Esophagus muscularis mucosa (tissue), 4 donors: Measurements from ENCODE around the gene AGBL1. TPM values are rescaled to one million over a fixed set of nuclear protein-coding genes. Genes with fewer than 3 reads are reported as not detected.

Source experiments
- DNase-seq: peaks from one replicate; pipeline ENCODE4 v3.0.0-alpha.2; 2017; ENCODE audit errors: extremely low spot score
- H3K27ac ChIP-seq, 4 donors: fragments of 200-600 bp; sonication (generic); replicated peaks in 1 of 4; 1 replicate in 3 of 4; 2 replicates in 1 of 4; pipeline ENCODE4 v1.5.1; 2016 to 2019; ENCODE audit warnings: mild to moderate bottlenecking in 1 of 4
- H3K27me3 ChIP-seq, 4 donors: fragments of 200-600 bp; sonication (generic); one replicate each; pipeline versions ENCODE4 v1.5.1 to v1.6.0; 2016 to 2019
- H3K36me3 ChIP-seq, 4 donors: fragments of 200-600 bp; sonication (generic); one replicate each; pipeline ENCODE4 v1.5.1; 2016 to 2019
- H3K4me1 ChIP-seq, 4 donors: fragments of 200-600 bp; sonication (generic); one replicate each; pipeline ENCODE4 v1.5.1; 2016 to 2019
- H3K4me3 ChIP-seq, 4 donors: fragments of 200-600 bp; sonication (generic); 1 replicate in 2 of 4; 2 replicates in 2 of 4; pipeline ENCODE4 v1.5.1; 2016 to 2019; ENCODE audit warnings: mild to moderate bottlenecking in 4 of 4, moderate library complexity in 1 of 4
- H3K9me3 ChIP-seq, 4 donors: fragments of 200-600 bp; sonication (generic); 1 replicate in 3 of 4; 2 replicates in 1 of 4; pipeline ENCODE4 v1.5.1; 2016 to 2019
- CTCF ChIP-seq, 3 experiments: fragments of 200-600 bp in 2 of 3; fragments of 450-650 bp in 1 of 3; sonication (generic) in 2 of 3; IDR thresholded peaks; one replicate each; pipeline ENCODE4 v1.5.1; 2017 to 2019; ENCODE audit warnings: antibody characterized with exemption in 3 of 3, mild to moderate bottlenecking in 2 of 3, moderate library complexity in 1 of 3
- EP300 ChIP-seq: sonication (generic); formaldehyde crosslinking; IDR thresholded peaks from one replicate; pipeline ENCODE4 v1.6.1; 2017; ENCODE audit warnings: antibody characterized with exemption
- POLR2A ChIP-seq: fragments of 450-650 bp; IDR thresholded peaks from one replicate; pipeline ENCODE4 v1.6.1; 2017; ENCODE audit warnings: antibody characterized with exemption, moderate library complexity, mild to moderate bottlenecking, low read depth
- POLR2AphosphoS5 ChIP-seq, 2 donors: sonication (generic); formaldehyde crosslinking; IDR thresholded peaks; one replicate each; pipeline ENCODE4 v1.6.1; 2017; ENCODE audit warnings: antibody characterized with exemption in 2 of 2
- WGBS: methylation state at CpG from one replicate; pipeline ENCODE4 v1.1.5; 2018; 5-methylcytosine and 5-hydroxymethylcytosine counted together
- intact Hi-C: fragments of 100-400 bp; cut with DNase I; formaldehyde crosslinking; loops from one replicate; pipeline ENCODE4 v1.15.1; 2023
- total RNA-seq, 4 donors: library from RNA; depleted of rRNA; stranded (reverse); fragments of >200 nt; gene quantifications; one replicate each; pipeline versions ENCODE4 v1.1.0 to v1.2.1, GENCODE V29; 2016

Gene AGBL1
- total RNA-seq, 4 donors from 2014 or later, result 0.06 TPM; not detected in 3

GRCh38 chr15:86247249-86247955 lies 167.7 kb downstream of the AGBL1 start:
- no peak for TF ChIP-seq POLR2A
- TF ChIP-seq EP300, result no peak
- no peak for TF ChIP-seq POLR2AphosphoS5 (IDR thresholded peaks at IDR 0.05)
- no peak for TF ChIP-seq CTCF (IDR thresholded peaks at IDR 0.05)
- intact Hi-C loops, result no loop called here
- no peak for DNase-seq
- Histone ChIP-seq H3K36me3 (no peaks in the 10 kb centered on the region), H3K9me3 (no peaks in the 10 kb centered on the region), H3K4me1 (no peaks in the 10 kb centered on the region), H3K27ac (no peak overlapping the region), H3K27me3 (no peaks in the 10 kb centered on the region), H3K4me3 (no peak overlapping the region)
- 83% methylated on average over 9 of the region's 15 CpGs for WGBS

- no peak overlapping the region for H3K27ac ChIP-seq
- no peaks in the 10 kb centered on the region for H3K9me3 ChIP-seq
- no peaks in the 10 kb centered on the region for H3K36me3 ChIP-seq
- no peak overlapping the region for H3K4me3 ChIP-seq
- TF ChIP-seq POLR2AphosphoS5 (IDR thresholded peaks at IDR 0.05), result no peak
- TF ChIP-seq EP300, result no peak
- no peak for TF ChIP-seq CTCF (IDR thresholded peaks at IDR 0.05)
- no peak for TF ChIP-seq POLR2A
- H3K4me1 ChIP-seq, result no peaks in the 10 kb centered on the region
- DNase-seq, result no peak
- 94% methylated on average over 2 of the region's 2 CpGs for WGBS
- H3K27me3 ChIP-seq, result peaks cover 0 to 5% (median 0%) of the 10 kb centered on the region in 4 donors
- intact Hi-C loops, result no loop called here
These were observed 175.6 kb downstream of the AGBL1 start for GRCh38 chr15:86255247-86255646.

- H3K4me1 ChIP-seq, result no peaks in the 10 kb centered on the region
- 84% methylated on average over 6 of the region's 6 CpGs for WGBS
- intact Hi-C loops, result no loop called here
- no peak overlapping the region for H3K4me3 ChIP-seq
- TF ChIP-seq CTCF (IDR thresholded peaks at IDR 0.05), result no peak
- no peak for TF ChIP-seq POLR2AphosphoS5 (IDR thresholded peaks at IDR 0.05)
- no peak for TF ChIP-seq EP300
- no peak for TF ChIP-seq POLR2A
- DNase-seq, result no peak
- H3K36me3 ChIP-seq, result no peaks in the 10 kb centered on the region
- H3K9me3 ChIP-seq, result no peaks in the 10 kb centered on the region
- H3K27ac ChIP-seq, result no peak overlapping the region
- H3K27me3 ChIP-seq, result peaks cover 0 to 5% (median 0%) of the 10 kb centered on the region in 4 donors
These were observed 177.0 kb downstream of the AGBL1 start for GRCh38 chr15:86256628-86257027.

GRCh38 chr15:86259589-86259988 lies 179.9 kb downstream of the AGBL1 start:
- 49% methylated on average over 5 of the region's 5 CpGs for WGBS
- Histone ChIP-seq H3K4me3 (no peak overlapping the region), H3K27me3 (peaks cover 0 to 5% (median 0%) of the 10 kb centered on the region in 4 donors), H3K36me3 (no peaks in the 10 kb centered on the region), H3K4me1 (no peaks in the 10 kb centered on the region), H3K27ac (no peak overlapping the region), H3K9me3 (no peaks in the 10 kb centered on the region)
- DNase-seq, result no peak
- intact Hi-C loops, result no loop called here
- TF ChIP-seq CTCF (IDR thresholded peaks at IDR 0.05) (no peak), POLR2AphosphoS5 (IDR thresholded peaks at IDR 0.05) (no peak), EP300 (no peak), POLR2A (no peak)

- H3K4me1 ChIP-seq, result no peaks in the 10 kb centered on the region
- no peak overlapping the region for H3K27ac ChIP-seq
- intact Hi-C loops, result no loop called here
- no peaks in the 10 kb centered on the region for H3K27me3 ChIP-seq
- H3K4me3 ChIP-seq, result no peak overlapping the region
- DNase-seq, result no peak
- 82% methylated on average over 2 of the region's 2 CpGs for WGBS
- H3K36me3 ChIP-seq, result no peaks in the 10 kb centered on the region
- TF ChIP-seq CTCF (IDR thresholded peaks at IDR 0.05), result no peak
- no peak for TF ChIP-seq POLR2AphosphoS5 (IDR thresholded peaks at IDR 0.05)
- H3K9me3 ChIP-seq, result no peaks in the 10 kb centered on the region
These were observed 183.6 kb downstream of the AGBL1 start for GRCh38 chr15:86263230-86263629.
